ENCODE data around the gene LARGE1. TPM values are rescaled to one million over a fixed set of nuclear protein-coding genes. Genes with fewer than 3 reads are reported as not detected.

The LARGE1 gene
- total and polyA plus RNA-seq, 2 of the 4 experiments (the other 2 are of a cell fraction), result 6.2 to 12.4 TPM

- intact Hi-C loops (cut with micrococcal nuclease) (no loop called here), dilution Hi-C loops (cut with HindIII; ENCODE audit: low sequenced_read_pairs, unreplicated experiment) (no loop called here)
- WGBS, 2 experiments (ENCODE audit: extremely low coverage in 2 of 2, insufficient read length in 1 of 2), result 73% methylated on average over 3 of the region's 6 CpGs; no CpG with 5 or more reads in 1 of the 2 experiments
Measured at GRCh38 chr22:33600113-33600512, 320.2 kb downstream of the LARGE1 start.

More at GRCh38 chr22:33600113-33600512, 320.2 kb downstream of the LARGE1 start:
- no peak for TF ChIP-seq ELK1 (IDR thresholded peaks at IDR 0.05; ENCODE audit: borderline replicate concordance, low read depth, low read length)
- no peak for TF ChIP-seq POLR2A (IDR thresholded peaks at IDR 0.05; ENCODE audit: low read depth, low read length)
- no peak for TF ChIP-seq RCOR1 (IDR thresholded peaks at IDR 0.05; ENCODE audit: insufficient replicate concordance, low read length)
- Histone ChIP-seq H3K23ac (ENCODE audit: low read depth, low read length) (no peak overlapping the region), H3K9me1 (ENCODE audit: insufficient read depth, low read length) (no peaks in the 10 kb centered on the region; the same call in 1 of the 2 replicates), H2AFZ (replicated peaks; ENCODE audit: low read length, poor library complexity) (no peak overlapping the region), H3K27me3 (ENCODE audit: control insufficient read depth, insufficient read depth, low read length) (no peaks in the 10 kb centered on the region), H3K4me1 (ENCODE audit: control insufficient read depth, insufficient read depth, low read length) (no peaks in the 10 kb centered on the region), H2BK20ac (ENCODE audit: low read depth, low read length) (no peak overlapping the region), H3K27ac (ENCODE audit: insufficient read depth, low read length) (no peak overlapping the region), H4K91ac (ENCODE audit: insufficient read depth, low read depth, low read length) (no peak overlapping the region), H3K14ac (replicated peaks; ENCODE audit: low read depth, low read length) (no peak overlapping the region), H3K9me3 (ENCODE audit: control insufficient read depth, insufficient read depth, low read length) (no peaks in the 10 kb centered on the region), H4K5ac (ENCODE audit: low read depth, low read length) (no peak overlapping the region), H3K9ac (ENCODE audit: low read depth, low read length) (no peak overlapping the region), H3K18ac (ENCODE audit: low read depth, low read length) (no peak overlapping the region), H2BK5ac (ENCODE audit: low read depth, low read length, poor library complexity, severe bottlenecking) (no peak overlapping the region), H3K4ac (ENCODE audit: low read depth, low read length) (no peak overlapping the region), H4K8ac (ENCODE audit: low read depth in 2 of 2, low read length in 2 of 2) (no peak overlapping the region), H3K36me3 (ENCODE audit: control insufficient read depth, insufficient read depth, low read length) (0 out of 2 replicates have a peak, but pooled peaks cover 2% of the 10 kb centered on the region), H3K4me3 (ENCODE audit: insufficient read depth, low read depth, low read length) (no peak overlapping the region), H2AK9ac (replicated peaks; ENCODE audit: low read depth, low read length, poor library complexity) (no peak overlapping the region), H2BK15ac (ENCODE audit: low read depth, low read length) (no peak overlapping the region), H3K79me1 (ENCODE audit: low read depth in 1 of 2, low read length in 2 of 2) (no peaks in the 10 kb centered on the region), H4K20me1 (ENCODE audit: insufficient read depth, low read length) (no peaks in the 10 kb centered on the region), H2BK120ac (ENCODE audit: low read depth, low read length) (no peak overlapping the region), H3K56ac (ENCODE audit: extremely low read depth, insufficient read depth, low read length) (no peak overlapping the region), H3K4me2 (ENCODE audit: low read depth, low read length) (no peak overlapping the region), H2AK5ac (ENCODE audit: low read depth, low read length) (no peak overlapping the region)
- ATAC-seq (ENCODE audit: low read depth) (no peak), DNase-seq (no peak)
- CTCF ChIA-PET, result no interaction called here
- in situ Hi-C loops (cut with MboI; ENCODE audit: low sequenced_read_pairs), result no loop called here
- no TSS peak for BruUV-seq (replicated peaks)
- POLR2A ChIA-PET (ENCODE audit: unreplicated experiment), result no interaction called here

Measured in IMR-90 (cell line).